Measurements from ENCODE around the gene LUM.

- TF ChIP-seq CTCF (IDR thresholded peaks at IDR 0.05; ENCODE audit: low read length): no peak
- no peak for TF ChIP-seq EZH2 (IDR thresholded peaks at IDR 0.05; ENCODE audit: borderline replicate concordance, low read length)
Observed at GRCh38 chr12:91129662-91130362, 18.5 kb upstream of the LUM start.

Data from OCI-LY1 (cell line).